ENCODE results near the gene ZNF326. TPM values are rescaled to one million over a fixed set of nuclear protein-coding genes. Genes with fewer than 3 reads are reported as not detected.

The ZNF326 gene
- total RNA-seq, 1 donor from 2014 or later, result 43.8 TPM

GRCh38 chr1:89962024-89962741 is 32.7 kb upstream of the ZNF326 start:
- H3K9me3 Mint-ChIP-seq, result peaks cover 7% of the 10 kb centered on the region
- peaks cover 8% of the 10 kb centered on the region for H3K36me3 Mint-ChIP-seq (ENCODE audit: low read depth)
- H3K27me3 Mint-ChIP-seq (ENCODE audit: low read depth), result no peaks in the 10 kb centered on the region
- no peak overlapping the region for H3K27ac Mint-ChIP-seq (ENCODE audit: unreplicated experiment)
- no peak for DNase-seq (ENCODE audit: low read depth, low spot score)
- no peak overlapping the region for H3K4me3 Mint-ChIP-seq
- no peak for TF ChIP-seq CTCF (conservative IDR thresholded peaks at IDR 0.05)
- H3K4me1 Mint-ChIP-seq, result peaks cover 12% of the 10 kb centered on the region

GRCh38 chr1:89962742-89963075 is 32.2 kb upstream of the ZNF326 start:
- Mint-ChIP-seq H3K4me1 (peaks cover 8% of the 10 kb centered on the region), H3K27me3 (ENCODE audit: low read depth) (no peaks in the 10 kb centered on the region), H3K4me3 (no peak overlapping the region), H3K27ac (ENCODE audit: unreplicated experiment) (no peak overlapping the region), H3K36me3 (ENCODE audit: low read depth) (peaks cover 8% of the 10 kb centered on the region), H3K9me3 (peaks cover 7% of the 10 kb centered on the region)
- DNase-seq (ENCODE audit: low read depth, low spot score), result no peak
- TF ChIP-seq CTCF (conservative IDR thresholded peaks at IDR 0.05), result no peak

GRCh38 chr1:89965193-89965768 is 29.6 kb upstream of the ZNF326 start:
- H3K4me1 Mint-ChIP-seq, result no peaks in the 10 kb centered on the region
- H3K4me3 Mint-ChIP-seq, result no peak overlapping the region
- no peak for DNase-seq (ENCODE audit: low read depth, low spot score)
- H3K36me3 Mint-ChIP-seq (ENCODE audit: low read depth), result peaks cover 5% of the 10 kb centered on the region
- H3K27me3 Mint-ChIP-seq (ENCODE audit: low read depth), result no peaks in the 10 kb centered on the region
- H3K27ac Mint-ChIP-seq (ENCODE audit: unreplicated experiment), result no peak overlapping the region
- no peak for TF ChIP-seq CTCF (conservative IDR thresholded peaks at IDR 0.05)
- H3K9me3 Mint-ChIP-seq, result peaks cover 2% of the 10 kb centered on the region

- no peak for DNase-seq (ENCODE audit: low read depth, low spot score)
- Mint-ChIP-seq H3K9me3 (peaks cover 2% of the 10 kb centered on the region), H3K4me3 (no peak overlapping the region), H3K4me1 (no peaks in the 10 kb centered on the region), H3K27ac (ENCODE audit: unreplicated experiment) (peak overlapping the region; percentile 2), H3K27me3 (ENCODE audit: low read depth) (no peaks in the 10 kb centered on the region), H3K36me3 (ENCODE audit: low read depth) (peaks cover 5% of the 10 kb centered on the region)
- TF ChIP-seq CTCF (conservative IDR thresholded peaks at IDR 0.05), result no peak
These were observed 28.3 kb upstream of the ZNF326 start for GRCh38 chr1:89966656-89967055.

- Mint-ChIP-seq H3K4me1 (peaks cover 3% of the 10 kb centered on the region), H3K4me3 (no peak overlapping the region), H3K27me3 (ENCODE audit: low read depth) (no peaks in the 10 kb centered on the region), H3K9me3 (no peaks in the 10 kb centered on the region), H3K27ac (ENCODE audit: unreplicated experiment) (no peak overlapping the region), H3K36me3 (ENCODE audit: low read depth) (no peaks in the 10 kb centered on the region)
- DNase-seq (ENCODE audit: low read depth, low spot score), result no peak
- TF ChIP-seq CTCF (conservative IDR thresholded peaks at IDR 0.05), result no peak
These were observed 23.3 kb upstream of the ZNF326 start for GRCh38 chr1:89971600-89971999.

Data from neural crest cell (in vitro differentiated cells).